KOPT-K1 (cell line): ENCODE results near the gene STXBP5.

ENCODE experiments used
- H3K27ac ChIP-seq: fragments of 200-600 bp; sonication (generic); 2 replicates; pipeline ENCODE4 v1.5.1; 2016; ENCODE audit warnings: antibody characterized with exemption, mild to moderate bottlenecking, low read depth, low read length; ENCODE audit not compliant: poor library complexity, severe bottlenecking
- H3K36me3 ChIP-seq: fragments of 200-600 bp; sonication (generic); 2 replicates; pipeline ENCODE4 v1.5.1; 2017; ENCODE audit warnings: antibody characterized with exemption, mild to moderate bottlenecking, low read length, moderate library complexity; ENCODE audit not compliant: insufficient read depth
- H3K9me3 ChIP-seq: fragments of 200-600 bp; sonication (generic); 2 replicates; pipeline ENCODE4 v1.5.1; 2017; ENCODE audit warnings: antibody characterized with exemption, low read length, mild to moderate bottlenecking; ENCODE audit not compliant: insufficient read depth, poor library complexity, severe bottlenecking

STXBP5 gene

GRCh38 chr6:147200711-147201110 is 3.5 kb upstream of the STXBP5 start:
- H3K9me3 ChIP-seq = no peaks in the 10 kb centered on the region
- H3K36me3 ChIP-seq = no peaks in the 10 kb centered on the region
- H3K27ac ChIP-seq = no peak overlapping the region

- Histone ChIP-seq H3K27ac (peak overlapping the region; percentile 76), H3K36me3 (no peaks in the 10 kb centered on the region), H3K9me3 (no peaks in the 10 kb centered on the region)
Observed at GRCh38 chr6:147201885-147202515, 2.2 kb upstream of the STXBP5 start.

GRCh38 chr6:147202516-147203310 is 1.5 kb upstream of the STXBP5 start:
- peak overlapping the region; percentile 76 for H3K27ac ChIP-seq
- H3K9me3 ChIP-seq = no peaks in the 10 kb centered on the region
- H3K36me3 ChIP-seq = no peaks in the 10 kb centered on the region

GRCh38 chr6:147203311-147204059 is 732 bp upstream of the STXBP5 start:
- Histone ChIP-seq H3K36me3 (no peaks in the 10 kb centered on the region), H3K27ac (peak overlapping the region; percentile 76), H3K9me3 (no peaks in the 10 kb centered on the region)

- Histone ChIP-seq H3K9me3 (no peaks in the 10 kb centered on the region), H3K27ac (no peak overlapping the region), H3K36me3 (no peaks in the 10 kb centered on the region)
Observed at GRCh38 chr6:147204843-147205311, 660 bp downstream of the STXBP5 start.

GRCh38 chr6:147205690-147206600 is 1.7 kb downstream of the STXBP5 start:
- no peak overlapping the region for H3K27ac ChIP-seq
- H3K36me3 ChIP-seq = no peaks in the 10 kb centered on the region
- H3K9me3 ChIP-seq = no peaks in the 10 kb centered on the region

- no peaks in the 10 kb centered on the region for H3K36me3 ChIP-seq
- no peak overlapping the region for H3K27ac ChIP-seq
- H3K9me3 ChIP-seq = no peaks in the 10 kb centered on the region
Observed at GRCh38 chr6:147207351-147207750, 3.1 kb downstream of the STXBP5 start.

- Histone ChIP-seq H3K36me3 (no peaks in the 10 kb centered on the region), H3K27ac (no peak overlapping the region), H3K9me3 (no peaks in the 10 kb centered on the region)
Observed at GRCh38 chr6:147207837-147208754, 3.9 kb downstream of the STXBP5 start.

- Histone ChIP-seq H3K9me3 (no peaks in the 10 kb centered on the region), H3K27ac (no peak overlapping the region), H3K36me3 (no peaks in the 10 kb centered on the region)
Observed at GRCh38 chr6:147209762-147210449, 5.7 kb downstream of the STXBP5 start.

GRCh38 chr6:147211349-147211748 is 7.1 kb downstream of the STXBP5 start:
- Histone ChIP-seq H3K9me3 (no peaks in the 10 kb centered on the region), H3K27ac (no peak overlapping the region), H3K36me3 (no peaks in the 10 kb centered on the region)

- no peaks in the 10 kb centered on the region for H3K36me3 ChIP-seq
- no peak overlapping the region for H3K27ac ChIP-seq
- H3K9me3 ChIP-seq = no peaks in the 10 kb centered on the region
Observed at GRCh38 chr6:147211831-147212230, 7.6 kb downstream of the STXBP5 start.

- H3K9me3 ChIP-seq = no peaks in the 10 kb centered on the region
- no peaks in the 10 kb centered on the region for H3K36me3 ChIP-seq
- no peak overlapping the region for H3K27ac ChIP-seq
Observed at GRCh38 chr6:147212622-147213021, 8.4 kb downstream of the STXBP5 start.

- H3K9me3 ChIP-seq = no peaks in the 10 kb centered on the region
- no peaks in the 10 kb centered on the region for H3K36me3 ChIP-seq
- H3K27ac ChIP-seq = no peak overlapping the region
Observed at GRCh38 chr6:147213772-147214171, 9.6 kb downstream of the STXBP5 start.
